Tongue (tissue), 2 donors: ENCODE results near the gene ZNF407. TPM values are rescaled to one million over a fixed set of nuclear protein-coding genes. Genes with fewer than 3 reads are reported as not detected.

Experiments
- DNase-seq: peaks from one replicate; pipeline ENCODE4 v3.0.0-alpha.2; 2015
- total RNA-seq: library from RNA; depleted of rRNA; stranded (reverse); fragments of >200 nt; gene quantifications from one replicate; pipeline ENCODE4 v1.2.3, GENCODE V29; 2014

The ZNF407 gene
- total RNA-seq, 1 donor from 2014 or later, result 30.8 TPM

DNA sequence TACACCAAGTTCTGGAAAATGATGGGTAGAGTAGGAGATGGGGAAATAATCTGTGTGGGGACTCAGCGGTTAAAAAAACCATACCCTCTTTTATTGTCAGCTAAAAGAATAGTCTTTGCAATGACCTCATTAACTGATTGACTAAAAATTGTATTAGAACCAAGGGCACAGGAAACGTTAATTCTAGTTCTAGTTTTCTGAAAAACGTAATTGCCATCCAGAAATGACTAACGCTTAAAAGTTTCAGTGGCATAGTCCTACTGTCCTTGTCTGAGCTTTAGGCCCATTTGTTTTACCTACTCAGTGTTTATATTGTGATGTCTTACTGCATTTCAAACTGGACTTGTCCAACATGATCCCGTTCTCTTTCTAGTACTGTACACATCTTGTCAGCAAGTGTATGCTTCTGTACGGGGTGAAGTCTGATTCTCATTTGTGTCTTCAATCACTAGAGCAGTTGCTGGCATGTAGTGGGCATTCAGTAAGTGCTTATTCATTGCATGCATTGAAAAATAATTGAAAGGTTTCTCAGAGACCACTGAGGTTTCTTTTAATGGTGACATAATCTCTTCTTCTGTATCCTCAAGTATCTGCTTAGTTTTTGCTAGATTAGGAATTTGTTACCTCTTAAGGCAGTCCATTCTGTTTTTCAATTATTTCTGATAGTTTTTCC, 81.5 kb downstream of the ZNF407 start:
- DNase-seq, result no peak

DNA sequence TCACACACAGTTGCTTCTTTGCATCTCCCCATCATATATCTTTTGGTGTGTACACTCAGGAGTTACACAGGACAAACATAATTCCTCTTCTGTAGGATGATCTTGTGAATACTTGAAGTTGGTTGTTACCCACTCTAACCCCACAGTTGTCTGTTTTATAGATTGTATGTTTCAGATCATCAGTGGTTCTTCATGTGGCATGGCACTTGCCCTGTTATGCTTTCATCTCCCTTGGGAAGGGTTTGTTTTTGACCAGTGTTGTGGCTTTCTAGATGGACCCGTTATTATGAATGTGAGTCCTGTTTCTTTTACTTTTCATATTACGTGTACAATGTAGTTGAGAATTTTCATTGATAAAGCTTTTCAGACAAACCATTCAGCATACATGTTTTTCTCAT, 82.0 kb downstream of the ZNF407 start:
- no peak for DNase-seq

DNA sequence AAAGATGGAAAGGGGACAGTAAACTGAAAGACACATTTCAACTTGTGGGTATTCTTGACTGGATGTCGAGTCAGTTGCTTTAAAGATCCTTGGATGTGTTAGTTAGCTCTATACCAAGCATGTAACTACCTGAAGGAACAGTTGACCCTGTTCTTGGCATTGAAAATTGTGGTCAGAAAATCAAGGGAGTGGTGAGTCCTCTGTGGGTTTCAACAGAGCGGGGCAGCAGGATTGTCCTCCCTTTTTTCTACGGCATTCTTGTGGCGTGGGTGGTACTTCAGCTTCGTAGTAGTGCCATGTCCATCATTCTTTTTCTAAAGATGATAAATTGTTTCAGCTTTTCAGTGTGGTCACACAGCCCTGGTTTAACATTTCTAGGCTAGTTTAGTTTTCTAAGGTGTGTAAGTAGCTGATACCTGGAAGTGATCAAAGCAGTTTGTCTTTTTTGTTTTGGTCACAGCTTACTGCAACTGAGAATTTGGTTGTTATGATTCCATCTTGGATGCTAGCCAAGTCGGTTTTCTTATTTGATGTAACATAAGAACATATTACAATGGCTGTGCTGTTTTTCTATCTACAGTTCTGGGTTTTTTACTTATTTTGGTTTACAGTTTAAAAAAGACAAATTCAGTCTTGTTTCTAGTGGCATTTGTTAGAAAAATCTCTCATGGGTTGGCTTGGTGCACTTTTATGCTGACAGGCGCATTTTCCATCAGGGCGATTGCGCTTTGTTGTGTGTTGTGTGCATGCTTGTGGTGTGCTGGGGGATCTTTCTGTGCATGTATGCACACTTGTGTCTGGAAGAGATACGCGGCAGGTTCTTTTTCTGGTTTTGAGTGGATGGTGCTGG, 84.7 kb downstream of the ZNF407 start:
- peak; percentile 29 for DNase-seq

DNA sequence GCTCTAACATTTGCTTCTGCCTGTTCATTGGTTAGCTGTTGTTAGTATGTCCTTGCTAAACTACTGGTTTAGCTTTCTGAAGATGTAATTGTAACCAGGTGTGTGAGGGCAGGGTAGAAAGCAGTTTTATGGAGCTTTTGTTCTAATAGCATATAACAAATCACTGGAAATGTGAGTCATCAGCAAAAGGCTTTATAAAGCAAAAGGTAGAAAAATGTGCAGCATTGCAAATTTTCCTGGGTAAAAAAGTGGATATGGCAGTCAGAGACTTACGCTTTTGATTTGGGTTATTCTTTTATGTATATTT, 85.3 kb downstream of the ZNF407 start:
- DNase-seq, result peak; percentile 21

DNA sequence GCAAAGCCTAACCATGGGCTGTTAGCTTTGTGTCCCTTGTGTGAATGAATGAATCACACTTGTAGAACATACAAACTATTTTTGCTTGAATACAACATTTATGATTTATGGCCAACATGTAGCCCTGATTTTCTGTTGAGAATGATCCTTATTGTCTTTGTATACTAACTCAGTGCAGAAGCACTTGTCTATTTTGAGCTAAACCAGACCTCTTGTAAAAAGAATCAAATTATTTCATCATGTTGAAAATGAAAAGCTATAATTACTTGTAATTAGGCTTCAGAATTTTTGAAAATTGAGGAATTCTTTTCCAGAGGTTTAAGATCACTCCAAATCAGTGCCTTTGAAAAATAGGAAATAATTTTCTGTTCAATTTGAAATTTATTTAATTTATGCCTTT, 85.9 kb downstream of the ZNF407 start:
- DNase-seq, result peak; percentile 44

DNA sequence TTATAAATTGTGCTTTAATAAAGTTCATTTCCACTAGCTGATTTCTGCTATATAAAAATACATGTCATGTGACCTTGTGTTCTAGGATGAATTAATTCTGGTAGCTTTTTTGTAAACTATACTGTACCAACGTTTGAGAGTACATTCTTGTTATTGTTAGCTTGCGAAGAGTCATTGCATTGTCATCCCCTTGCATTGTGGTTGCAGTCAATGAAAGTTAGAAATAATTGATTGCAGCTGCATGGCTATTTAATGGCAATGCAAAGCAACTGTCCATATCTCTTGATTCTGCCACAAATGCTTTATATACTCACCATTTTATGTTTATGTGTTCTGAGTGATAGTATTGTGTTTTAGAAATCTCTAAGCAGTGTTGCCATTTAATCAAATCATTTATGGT, 91.6 kb downstream of the ZNF407 start:
- no peak for DNase-seq

DNA sequence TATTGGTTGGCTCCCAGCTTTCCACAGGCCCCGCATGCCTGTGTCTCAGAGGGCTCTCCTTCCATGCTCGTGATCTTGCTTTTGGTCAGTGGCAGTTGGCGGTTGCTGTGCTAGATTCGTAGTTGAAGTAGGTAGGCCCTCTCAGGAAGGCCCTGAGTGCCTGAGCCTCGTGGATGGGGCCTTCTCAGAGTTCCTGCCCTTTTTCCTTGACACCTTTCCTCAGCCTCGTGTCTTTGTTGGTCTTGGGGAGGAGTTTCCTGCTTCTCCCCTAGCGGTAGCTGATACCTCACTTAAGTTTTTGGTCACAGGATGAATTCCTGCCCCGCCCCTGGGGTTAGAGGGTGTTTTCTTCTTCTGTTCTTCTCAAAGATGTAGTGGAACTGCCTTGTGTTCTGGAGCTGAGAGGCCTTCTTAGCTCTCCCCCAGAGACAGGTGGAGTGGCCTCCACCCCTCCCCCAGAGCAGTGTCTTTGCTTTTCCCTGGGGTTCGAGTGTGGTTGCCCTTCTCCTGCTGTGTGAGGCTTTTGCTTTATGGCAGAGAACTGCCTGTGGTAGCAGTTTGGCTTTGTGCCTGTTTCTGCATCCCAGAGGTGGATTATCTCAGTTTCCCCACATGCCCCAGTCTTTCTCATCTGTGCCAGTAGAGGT, 94.8 kb downstream of the ZNF407 start:
- DNase-seq, result no peak

DNA sequence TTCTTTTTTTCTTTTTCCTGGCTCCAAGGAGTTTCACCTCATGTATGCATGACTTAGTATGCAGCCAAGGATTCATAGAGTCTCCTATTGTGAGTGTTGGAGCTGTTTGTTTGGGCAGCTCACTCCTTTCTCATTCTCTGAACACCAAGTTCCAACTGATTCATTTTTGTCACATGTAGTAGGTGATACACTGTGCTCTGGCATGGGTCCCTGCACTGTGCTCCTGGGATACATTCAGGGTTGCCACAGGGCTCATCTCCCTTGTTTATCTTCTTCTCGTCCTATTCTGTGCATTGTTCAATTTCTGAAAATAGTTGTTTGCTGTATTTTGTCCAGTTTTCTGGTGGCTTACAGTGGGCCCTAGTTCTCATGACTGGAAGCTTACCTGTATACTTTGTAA, 96.8 kb downstream of the ZNF407 start:
- no peak for DNase-seq

DNA sequence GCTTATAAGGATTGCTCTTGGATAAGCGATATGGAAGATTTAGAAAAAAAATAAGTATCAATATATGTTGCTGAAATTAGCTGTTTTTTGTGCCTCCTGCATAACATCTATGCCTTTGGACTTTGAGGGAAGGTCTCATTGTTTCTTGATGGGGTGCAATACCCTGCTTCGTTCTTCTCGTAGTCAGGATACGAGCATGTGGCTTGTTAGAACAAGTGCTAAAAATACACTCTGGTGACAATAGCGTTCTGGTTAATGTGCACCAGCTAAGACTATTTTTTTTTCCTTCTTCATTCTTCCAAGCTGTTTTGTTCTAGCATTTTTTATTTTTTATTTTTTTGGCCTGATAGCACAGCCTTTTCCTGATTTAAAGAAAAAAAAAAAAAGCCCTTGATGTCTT, 97.5 kb downstream of the ZNF407 start:
- no peak for DNase-seq

DNA sequence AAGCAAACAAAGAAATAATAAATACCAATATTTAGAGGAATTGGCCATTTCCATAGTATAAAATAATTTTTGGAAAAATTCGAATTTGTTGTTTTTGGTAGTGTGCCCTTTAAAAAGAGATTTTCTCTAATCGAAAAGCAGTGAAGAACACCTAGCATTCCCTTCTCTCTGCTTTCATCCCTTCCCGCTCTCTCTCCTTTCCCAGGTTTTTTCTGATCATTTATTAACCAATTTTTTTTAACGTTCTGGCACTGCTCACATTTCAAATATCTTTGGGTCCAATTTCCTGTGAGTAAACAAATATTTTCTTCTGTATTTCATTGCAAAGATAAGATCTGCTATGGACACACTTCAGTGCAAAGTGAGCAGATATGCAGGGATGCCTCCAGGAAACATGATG, 101.2 kb downstream of the ZNF407 start:
- DNase-seq, result no peak

DNA sequence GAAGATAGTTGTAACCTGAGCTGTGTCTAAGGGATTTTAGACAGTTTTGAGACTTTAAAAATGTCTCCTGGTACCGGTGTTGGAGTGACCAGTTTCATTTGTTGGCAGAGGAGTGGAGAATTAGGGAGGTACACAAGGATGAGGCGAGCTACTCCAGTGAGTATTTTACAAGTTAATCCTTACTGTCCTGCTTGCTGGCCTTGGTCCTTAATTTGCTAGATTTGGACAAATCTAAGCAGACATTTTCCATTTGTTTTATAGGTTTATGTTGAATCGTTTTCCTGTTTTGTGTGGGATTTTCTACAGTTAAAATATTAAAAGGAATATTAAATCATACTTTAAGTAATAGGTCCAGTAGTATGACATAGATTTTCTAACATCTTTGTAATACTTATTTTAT, 101.8 kb downstream of the ZNF407 start:
- no peak for DNase-seq

DNA sequence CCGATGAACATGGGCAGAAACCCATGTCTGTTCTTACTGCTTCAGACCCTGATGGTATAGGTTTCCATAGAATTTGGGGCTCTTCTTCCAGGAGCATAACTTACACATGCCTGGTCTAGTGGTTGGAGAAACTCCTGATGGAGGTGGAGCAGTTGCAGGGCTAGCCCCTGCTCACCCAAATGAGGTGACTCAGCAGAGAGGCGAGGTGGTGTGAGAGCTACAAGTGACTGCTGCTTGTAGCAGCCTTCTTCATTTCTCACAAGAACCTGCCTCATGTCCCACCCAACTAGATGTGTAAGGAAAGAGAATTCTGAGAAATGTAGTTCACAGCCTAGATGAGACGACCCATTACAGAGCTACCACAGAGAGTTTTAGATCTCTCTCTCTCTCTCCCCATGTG, 105.3 kb downstream of the ZNF407 start:
- no peak for DNase-seq

DNA sequence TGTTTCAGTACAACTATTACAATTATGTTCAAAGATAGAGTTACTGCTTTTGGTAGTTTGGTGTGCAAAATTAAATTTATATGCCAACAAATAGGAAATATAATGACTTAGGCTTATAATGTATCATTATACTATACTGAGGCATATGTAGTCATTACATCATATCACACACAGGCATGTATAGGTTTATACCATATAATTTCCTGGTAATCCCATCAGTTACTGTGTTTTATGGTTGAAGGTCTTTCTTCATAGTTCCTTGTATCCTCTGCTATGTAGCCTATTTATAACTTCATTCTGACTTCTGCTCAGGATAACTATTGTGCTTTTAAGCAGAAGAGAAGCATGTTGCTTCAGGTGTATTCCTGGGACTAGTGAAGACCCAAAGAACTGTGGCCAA, 110.5 kb downstream of the ZNF407 start:
- no peak for DNase-seq

DNA sequence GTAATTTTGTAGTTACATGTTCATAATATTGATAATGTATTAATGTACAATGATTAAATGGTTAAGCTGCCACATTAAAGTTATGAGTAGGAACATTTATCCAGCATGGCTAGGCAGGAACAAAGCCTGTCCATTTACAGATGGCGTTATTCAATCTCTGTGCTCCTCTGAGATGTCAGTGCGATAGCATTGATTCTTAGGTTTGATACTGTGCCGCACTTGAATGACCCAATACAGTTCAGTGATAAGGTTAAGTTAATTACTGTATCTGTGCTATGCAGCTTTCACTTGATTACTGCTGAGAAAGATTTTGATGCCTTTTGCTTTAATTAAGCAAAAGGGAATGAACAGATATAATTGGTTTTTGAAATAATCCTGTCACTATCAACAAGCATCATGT, 111.8 kb downstream of the ZNF407 start:
- DNase-seq, result no peak

DNA sequence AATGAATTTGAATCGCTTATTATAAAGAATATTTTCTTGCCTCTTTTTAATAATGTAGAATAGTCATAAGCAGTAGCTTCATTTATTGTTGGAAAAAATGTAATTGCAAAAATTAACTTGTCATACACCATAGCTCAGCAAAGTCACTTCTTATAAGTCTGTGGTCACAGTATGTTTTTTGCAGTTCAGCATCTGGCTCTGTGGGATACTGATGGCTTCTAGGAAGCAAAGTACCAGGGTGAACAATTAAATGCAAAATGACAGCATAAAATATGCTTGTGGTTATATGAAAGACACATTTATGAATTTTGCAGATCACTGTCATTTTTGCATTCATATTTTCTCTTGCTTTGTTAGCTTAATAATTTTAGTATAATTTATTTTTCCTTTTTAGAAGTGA, 116.5 kb downstream of the ZNF407 start:
- no peak for DNase-seq

DNA sequence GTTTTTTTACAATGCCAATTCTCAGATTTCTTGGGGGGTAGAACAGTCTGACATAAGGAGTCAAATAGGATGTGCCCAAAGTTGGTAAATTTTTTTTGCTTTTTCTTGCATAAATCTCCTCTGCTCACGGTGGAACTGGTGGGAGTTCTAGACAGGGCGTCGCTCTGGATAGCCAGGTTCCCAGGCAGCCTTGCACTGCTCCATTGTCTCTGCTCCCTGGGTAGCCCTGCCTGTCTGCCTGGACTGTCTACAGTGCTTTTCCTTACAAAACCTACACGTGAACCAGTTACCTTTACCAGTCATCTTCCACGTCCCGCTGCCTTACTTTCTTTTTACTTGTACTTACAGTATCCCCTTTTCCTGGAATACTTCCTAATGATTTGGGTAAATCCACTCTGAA, 117.1 kb downstream of the ZNF407 start:
- no peak for DNase-seq

DNA sequence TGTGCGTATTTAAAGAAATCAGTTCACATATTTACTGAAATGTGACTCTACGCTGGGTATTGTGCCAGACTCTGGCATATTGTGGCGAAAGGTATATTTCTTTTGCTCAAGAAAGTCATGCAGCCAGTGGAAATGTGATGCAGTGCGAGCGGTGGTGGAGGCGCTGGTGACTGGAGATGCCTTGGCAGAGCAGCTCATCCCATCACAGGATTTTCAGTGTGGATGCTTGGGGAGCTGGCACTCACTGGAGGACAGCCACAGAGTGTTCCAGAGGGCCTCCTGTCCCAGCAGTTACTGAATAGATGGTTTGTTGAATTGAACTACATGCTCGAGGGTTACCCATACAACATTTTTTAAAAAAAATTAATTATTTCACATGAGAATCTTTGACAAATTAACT, 117.6 kb downstream of the ZNF407 start:
- DNase-seq, result no peak

DNA sequence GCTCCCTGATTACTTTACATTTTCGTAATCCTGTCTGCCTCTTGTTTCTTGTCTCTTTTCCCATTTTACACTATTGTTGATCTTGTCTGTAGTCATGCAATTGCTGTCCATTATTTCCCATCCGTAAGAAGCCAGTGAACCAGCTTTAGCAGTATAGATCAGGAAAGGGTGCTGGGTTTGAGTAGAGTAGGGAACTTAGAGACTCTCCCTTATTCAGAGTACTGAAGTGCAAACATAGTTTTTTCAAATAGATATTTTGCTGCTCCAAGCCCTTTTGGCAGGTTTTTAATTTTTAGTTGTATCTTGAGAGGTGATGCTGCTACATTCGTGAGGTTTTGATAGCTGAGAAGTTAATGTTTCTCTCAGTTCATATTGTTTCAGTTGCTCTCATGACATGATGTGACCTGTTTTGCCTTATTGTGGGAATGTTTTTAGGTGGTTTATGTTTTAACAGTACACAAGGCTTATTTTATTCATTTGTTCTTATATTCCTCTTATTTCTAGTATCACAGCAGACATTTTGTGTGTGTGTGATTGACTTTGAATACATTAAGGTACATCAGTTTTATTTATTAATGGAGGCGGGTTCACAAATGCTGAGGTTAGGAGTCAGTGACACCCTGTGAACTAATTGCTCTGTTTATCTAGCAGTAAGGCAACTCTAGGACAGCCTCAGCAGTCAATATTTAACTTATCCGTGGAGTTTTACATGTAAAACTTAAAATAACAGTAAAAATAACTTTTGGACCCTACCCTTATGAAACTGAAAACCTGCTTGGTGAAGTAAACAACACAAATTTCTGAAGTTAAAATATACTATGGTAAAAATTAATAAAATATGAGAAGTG, 118.4 kb downstream of the ZNF407 start:
- no peak for DNase-seq

DNA sequence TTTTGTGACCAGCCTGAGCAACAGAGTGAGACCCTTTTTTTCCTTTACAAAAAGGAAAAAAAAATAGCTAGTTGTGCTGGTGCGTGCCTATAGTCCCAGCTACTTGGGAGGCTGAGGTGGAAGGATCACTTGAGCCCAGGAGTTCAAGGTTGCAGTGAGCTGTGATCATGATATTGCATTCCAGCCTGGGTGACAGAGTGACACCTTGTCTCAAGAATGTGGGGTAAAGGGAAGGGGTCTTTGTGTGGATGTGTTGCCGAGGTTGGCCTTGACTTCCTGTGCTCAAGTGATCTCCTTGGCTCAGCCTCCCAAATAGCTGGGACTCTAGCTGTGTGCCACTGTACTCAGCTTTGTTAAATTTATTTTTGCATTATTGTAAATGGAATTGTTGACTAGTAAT, 120.6 kb downstream of the ZNF407 start:
- no peak for DNase-seq

DNA sequence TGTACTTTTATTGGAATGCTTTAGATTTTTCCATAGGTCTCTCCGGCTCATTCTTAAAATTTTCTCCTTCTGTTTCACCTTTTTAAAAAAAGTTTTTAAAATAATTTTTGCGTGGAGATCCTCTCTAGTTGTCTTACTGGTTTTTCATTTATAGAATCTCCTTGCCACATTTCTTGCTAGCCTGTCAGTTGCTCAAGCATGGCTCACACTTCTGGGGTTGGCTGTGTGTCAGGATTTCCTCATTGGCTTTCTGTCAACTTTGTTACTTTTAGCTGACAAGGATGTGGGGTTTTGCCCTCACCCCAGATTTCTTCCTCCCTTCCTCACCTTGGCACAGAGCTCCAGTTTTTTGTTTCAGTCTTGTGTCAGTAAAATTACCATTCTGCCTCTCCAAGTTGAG, 124.6 kb downstream of the ZNF407 start:
- no peak for DNase-seq

DNA sequence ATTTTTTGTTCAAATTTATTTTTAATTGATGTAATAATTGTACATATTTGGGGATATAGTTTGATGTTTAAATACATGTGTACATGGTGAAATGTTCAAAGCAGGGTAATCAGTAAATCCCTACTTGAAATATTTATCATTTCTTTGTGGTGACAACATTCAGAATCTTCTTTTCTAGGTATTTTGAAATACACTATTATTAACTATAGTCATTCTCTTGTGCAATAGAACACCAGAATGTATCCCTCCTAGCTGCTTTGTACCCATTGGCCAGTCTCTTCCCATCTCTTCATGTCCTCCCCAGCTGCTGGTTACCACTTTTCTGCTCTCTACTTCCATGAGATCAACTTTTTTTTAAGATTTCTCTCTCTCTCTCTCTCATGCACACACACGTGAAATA, 126.5 kb downstream of the ZNF407 start:
- DNase-seq, result no peak

DNA sequence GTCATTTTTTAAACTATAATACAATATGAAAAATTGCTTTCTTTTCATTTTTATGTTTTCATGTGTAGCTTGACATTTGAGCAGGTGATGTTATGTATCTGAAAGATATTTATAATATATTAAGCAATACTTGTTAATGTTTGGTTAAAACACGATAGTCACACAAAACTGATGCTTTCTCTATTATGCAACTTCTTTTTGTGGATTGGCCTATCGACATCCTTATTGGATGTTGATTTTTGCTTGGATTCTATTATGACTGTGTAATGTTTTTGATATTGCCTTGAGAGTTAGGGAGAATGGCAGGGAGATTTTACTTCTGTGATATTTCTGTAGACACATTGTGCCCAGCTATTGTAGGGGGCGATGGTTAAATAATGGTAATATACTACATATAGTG, 128.0 kb downstream of the ZNF407 start:
- no peak for DNase-seq

DNA sequence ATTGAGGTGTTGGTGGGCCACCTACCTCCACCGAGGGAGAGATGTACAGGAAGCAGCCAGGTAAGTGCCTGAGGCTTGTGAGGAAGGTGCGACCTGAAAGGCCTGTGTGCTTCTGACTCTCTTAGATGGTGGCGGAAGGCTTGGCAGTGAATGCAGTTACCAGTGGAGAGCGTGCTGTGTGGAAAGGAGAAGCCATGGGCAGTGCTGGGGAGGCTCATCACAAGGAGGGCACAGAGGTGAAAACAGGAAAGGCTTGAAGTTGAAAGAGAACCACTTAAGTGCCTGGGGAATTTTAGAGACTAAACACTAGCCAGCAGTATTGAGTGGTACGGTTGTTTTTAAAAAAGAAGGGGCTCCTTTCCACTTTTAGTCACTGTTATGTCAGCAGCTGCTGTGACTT, 130.9 kb downstream of the ZNF407 start:
- DNase-seq, result no peak
